Gastrocnemius medialis (tissue), 4 donors: Measurements from ENCODE around the gene KLRK1. TPM values are rescaled to one million over a fixed set of nuclear protein-coding genes. Genes with fewer than 3 reads are reported as not detected.
"Not testable (repeated sequence)": the region's sequence is repeated elsewhere in the genome, so short reads cannot be mapped to it uniquely, and the experiment has no call there.

Experiments
- ATAC-seq, 2 donors: fragments of 150-250 bp; one replicate each; pipeline ENCODE4 v1.9.1; 2016
- DNase-seq, 2 donors: peaks; one replicate each; pipeline ENCODE4 v3.0.0-alpha.2; 2019
- H3K27ac ChIP-seq, 4 donors: fragments of 200-600 bp; sonication (generic); 1 replicate in 1 of 4; 2 replicates in 3 of 4; pipeline ENCODE4 v1.5.1; 2016 to 2018; ENCODE audit warnings: mild to moderate bottlenecking in 2 of 4, moderate library complexity in 1 of 4
- H3K27me3 ChIP-seq, 3 donors: fragments of 200-600 bp; sonication (generic) in 2 of 3; 1 replicate in 1 of 3; 2 replicates in 2 of 3; pipeline versions ENCODE4 v1.5.1 to v1.6.0; 2016 to 2019; ENCODE audit warnings: mild to moderate bottlenecking in 1 of 3, moderate library complexity in 1 of 3
- H3K36me3 ChIP-seq, 2 donors: fragments of 200-600 bp; sonication (generic) in 1 of 2; one replicate each; pipeline ENCODE4 v1.5.1; 2017 to 2018
- H3K4me1 ChIP-seq, 2 donors: fragments of 200-600 bp; sonication (generic) in 1 of 2; one replicate each; pipeline ENCODE4 v1.5.1; 2016 to 2017; ENCODE audit warnings: mild to moderate bottlenecking in 2 of 2
- H3K4me3 ChIP-seq, 4 donors: fragments of 200-600 bp; sonication (generic) in 3 of 4; 1 replicate in 1 of 4; 2 replicates in 3 of 4; pipeline ENCODE4 v1.5.1; 2016 to 2019; ENCODE audit warnings: mild to moderate bottlenecking in 2 of 4
- H3K9me3 ChIP-seq, 3 donors: fragments of 200-600 bp; sonication (generic) in 2 of 3; 1 replicate in 1 of 3; 2 replicates in 2 of 3; pipeline ENCODE4 v1.5.1; 2016 to 2019
- POLR2A ChIP-seq, 2 donors: fragments of 450-650 bp; IDR thresholded peaks; one replicate each; pipeline ENCODE4 v1.6.1; 2017; ENCODE audit warnings: antibody characterized with exemption in 2 of 2, mild to moderate bottlenecking in 2 of 2, moderate library complexity in 2 of 2
- in situ Hi-C, 4 donors: fragments of 200-750 bp; cut with MboI; loops; one replicate each; pipeline versions ENCODE4 v1.15.0 to v1.8.0; 2017; ENCODE audit warnings: low sequenced_read_pairs in 4 of 4
- intact Hi-C: fragments of 100-400 bp; cut with DNase I; formaldehyde crosslinking; loops from one replicate; pipeline ENCODE4 v1.15.1; 2023; ENCODE audit warnings: low total_unique reads
- total RNA-seq, 4 donors: library from RNA; depleted of rRNA; stranded (reverse); fragments of >200 nt; gene quantifications; one replicate each; pipeline versions ENCODE4 v1.1.0 to v1.2.3, GENCODE V29; 2016
- TF ChIP-seq, protein P1 (sequence below), 5 experiments: fragments of 450-650 bp in 3 of 5; fragments of 200-600 bp in 2 of 5; sonication (generic) in 2 of 5; IDR thresholded peaks in 4 of 5; conservative IDR thresholded peaks in 1 of 5; 1 replicate in 4 of 5; 2 replicates in 1 of 5; pipeline ENCODE4 v1.5.1; 2016 to 2019; ENCODE audit warnings: antibody characterized with exemption in 5 of 5, mild to moderate bottlenecking in 3 of 5, moderate library complexity in 3 of 5

Gene KLRK1
- total RNA-seq, 4 donors from 2014 or later, result 0.20 TPM; not detected in 3

DNA sequence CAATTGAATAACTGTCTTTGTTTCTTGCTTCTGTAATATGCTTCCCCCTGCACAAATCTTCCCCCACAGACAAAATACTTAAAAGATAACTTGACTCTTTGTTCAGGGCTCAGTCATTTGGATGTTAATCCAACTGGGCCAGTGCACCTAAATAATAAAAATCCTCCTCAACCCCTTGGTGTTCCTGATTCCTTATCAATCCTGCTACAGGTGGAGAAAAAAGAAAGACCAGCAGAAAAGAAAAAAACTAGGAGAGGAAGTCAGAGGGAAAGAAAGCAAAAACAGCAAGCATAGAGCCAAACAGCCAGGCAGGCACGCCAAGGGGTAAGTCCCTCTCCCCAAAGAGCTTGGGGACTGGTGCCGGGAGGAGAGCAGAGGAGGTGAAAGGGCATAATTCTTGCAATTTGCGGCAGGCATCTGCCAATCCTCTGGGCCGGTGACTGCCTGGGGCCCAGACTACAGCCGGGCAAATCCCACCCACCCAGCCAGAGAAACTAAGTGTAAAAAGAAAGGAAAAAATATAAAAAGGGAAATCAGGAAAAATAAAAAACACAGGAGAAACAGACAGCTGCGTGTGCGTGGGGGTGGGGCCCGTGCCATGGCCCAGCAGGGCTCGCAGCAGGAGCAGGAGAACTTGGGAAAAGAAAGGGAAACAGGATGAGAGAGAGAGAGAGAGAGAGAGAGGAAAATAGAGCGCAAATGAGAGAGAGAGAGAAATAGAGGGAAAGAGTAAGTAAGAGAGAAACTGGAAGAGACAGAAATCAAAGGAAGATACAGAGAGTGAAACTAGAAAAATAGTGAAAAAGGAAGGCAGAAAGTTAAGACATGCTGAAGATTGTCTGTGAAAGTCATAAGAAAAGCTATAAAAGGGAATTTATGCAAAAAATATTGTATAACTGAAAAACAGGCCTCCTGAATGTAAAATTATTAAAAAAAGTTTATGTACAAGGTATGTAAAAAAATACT is 21.4 kb downstream of the KLRK1 start:
- ATAC-seq (no peak), DNase-seq (no peak)
- intact Hi-C loops (loop anchor here (10.0 kb wide), 1 partner anchor 356 kb away; the partner anchor contains the start of gene YBX3), in situ Hi-C loops (no loop called here)
- H3K4me1 ChIP-seq, result peaks cover 6 to 22% of the 10 kb centered on the region in 2 donors
- no peaks in the 10 kb centered on the region for H3K27me3 ChIP-seq
- peak overlapping the region in 1 of 4 donors; percentile 18 for H3K4me3 ChIP-seq
- peak overlapping the region in 2 of 4 donors; percentile 34 to 56 for H3K27ac ChIP-seq
- no peaks in the 10 kb centered on the region for H3K9me3 ChIP-seq
- TF ChIP-seq, protein P1, sequence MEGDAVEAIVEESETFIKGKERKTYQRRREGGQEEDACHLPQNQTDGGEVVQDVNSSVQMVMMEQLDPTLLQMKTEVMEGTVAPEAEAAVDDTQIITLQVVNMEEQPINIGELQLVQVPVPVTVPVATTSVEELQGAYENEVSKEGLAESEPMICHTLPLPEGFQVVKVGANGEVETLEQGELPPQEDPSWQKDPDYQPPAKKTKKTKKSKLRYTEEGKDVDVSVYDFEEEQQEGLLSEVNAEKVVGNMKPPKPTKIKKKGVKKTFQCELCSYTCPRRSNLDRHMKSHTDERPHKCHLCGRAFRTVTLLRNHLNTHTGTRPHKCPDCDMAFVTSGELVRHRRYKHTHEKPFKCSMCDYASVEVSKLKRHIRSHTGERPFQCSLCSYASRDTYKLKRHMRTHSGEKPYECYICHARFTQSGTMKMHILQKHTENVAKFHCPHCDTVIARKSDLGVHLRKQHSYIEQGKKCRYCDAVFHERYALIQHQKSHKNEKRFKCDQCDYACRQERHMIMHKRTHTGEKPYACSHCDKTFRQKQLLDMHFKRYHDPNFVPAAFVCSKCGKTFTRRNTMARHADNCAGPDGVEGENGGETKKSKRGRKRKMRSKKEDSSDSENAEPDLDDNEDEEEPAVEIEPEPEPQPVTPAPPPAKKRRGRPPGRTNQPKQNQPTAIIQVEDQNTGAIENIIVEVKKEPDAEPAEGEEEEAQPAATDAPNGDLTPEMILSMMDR (IDR thresholded peaks at IDR 0.05 in 4 of 5, conservative IDR thresholded peaks at IDR 0.05 in 1 of 5), result no peak
- TF ChIP-seq POLR2A (IDR thresholded peaks at IDR 0.05), result no peak
- no peaks in the 10 kb centered on the region for H3K36me3 ChIP-seq

DNA sequence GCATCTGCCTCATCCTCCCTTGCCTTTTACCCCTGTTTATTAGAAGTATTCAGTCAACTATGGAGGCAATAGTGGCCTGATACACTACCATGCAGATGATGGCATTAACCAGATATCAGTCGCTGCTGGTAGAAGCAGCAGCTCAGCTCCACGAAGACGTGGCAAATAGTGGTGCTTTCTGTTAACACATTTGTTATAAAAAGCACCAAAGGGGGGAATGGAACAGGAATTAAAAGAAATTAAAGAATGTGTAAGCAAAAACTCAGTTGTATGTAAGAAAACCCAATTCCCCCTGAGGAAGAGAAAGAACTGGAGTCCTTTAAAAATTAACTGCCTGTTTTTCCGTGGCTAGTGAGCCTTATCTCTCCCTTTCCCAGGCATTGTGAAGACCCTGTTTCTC is 22.1 kb downstream of the KLRK1 start:
- H3K4me1 ChIP-seq, result peaks cover 6 to 28% of the 10 kb centered on the region in 2 donors
- intact Hi-C loops, result loop anchor here (10.0 kb wide), 1 partner anchor 357 kb away; the partner anchor contains the start of gene YBX3
- ATAC-seq, H3K9me3 ChIP-seq, H3K4me3 ChIP-seq, H3K36me3 ChIP-seq, DNase-seq, H3K27ac ChIP-seq, H3K27me3 ChIP-seq, in situ Hi-C loops: not testable (repeated sequence)

- TF ChIP-seq, protein P1 (IDR thresholded peaks at IDR 0.05 in 4 of 5, conservative IDR thresholded peaks at IDR 0.05 in 1 of 5), result no peak
- no peak for TF ChIP-seq POLR2A (IDR thresholded peaks at IDR 0.05)
- peaks cover 6 to 32% of the 10 kb centered on the region in 2 donors for H3K4me1 ChIP-seq
- H3K27me3 ChIP-seq, result no peaks in the 10 kb centered on the region
- peak overlapping the region in 3 of 4 donors; percentile 89 to 94 (median 92) for H3K27ac ChIP-seq
- no peak overlapping the region for H3K4me3 ChIP-seq
- intact Hi-C loops, result loop anchor here (10.0 kb wide), 1 partner anchor 358 kb away; the partner anchor contains the start of gene YBX3
- DNase-seq (no peak), ATAC-seq (no peak)
- in situ Hi-C loops, result no loop called here
- no peaks in the 10 kb centered on the region for H3K9me3 ChIP-seq
- no peaks in the 10 kb centered on the region for H3K36me3 ChIP-seq
Measured at GRCh38 chr12:10366875-10367274, 23.0 kb downstream of the KLRK1 start.

- in situ Hi-C loops (no loop called here), intact Hi-C loops (loop anchor here (2.0 to 10.0 kb wide), 2 partner anchors 27 to 359 kb away; partner anchors contain the start of gene YBX3)
- Histone ChIP-seq H3K9me3 (no peaks in the 10 kb centered on the region), H3K4me1 (peaks cover 6 to 36% of the 10 kb centered on the region in 2 donors), H3K27me3 (no peaks in the 10 kb centered on the region), H3K36me3 (no peaks in the 10 kb centered on the region), H3K27ac (peak overlapping the region; percentile 88 to 94 (median 90)), H3K4me3 (peak overlapping the region; percentile 79 to 90 (median 84))
- TF ChIP-seq, protein P1 (IDR thresholded peaks at IDR 0.05 in 4 of 5, conservative IDR thresholded peaks at IDR 0.05 in 1 of 5), result peak in 1 of 5 experiments; percentile 31
- no peak for TF ChIP-seq POLR2A (IDR thresholded peaks at IDR 0.05)
- DNase-seq (no peak), ATAC-seq (no peak)
Measured at GRCh38 chr12:10365696-10366405, 24.0 kb downstream of the KLRK1 start.
